Stimulated activated CD4-positive, alpha-beta T cell treated with anti-CD3 and anti-CD28 coated beads, Interleukin-12 subunit alpha, Interleukin-12 subunit beta, amount 100 ng/mL, for 24 hours (primary cell): ENCODE data around the gene NPC1.
A peak's percentile ranks its signal among the peaks of the same experiment; 100 is the strongest.
"Not testable (repeated sequence)": the region's sequence is repeated elsewhere in the genome, so short reads cannot be mapped to it uniquely, and the experiment has no call there.

Source experiments
- DNase-seq, 2 experiments: peaks; one replicate each; pipeline ENCODE4 v3.0.0-alpha.2; 2020; ENCODE audit warnings: low read depth in 2 of 2

NPC1 gene

GRCh38 chr18:23575309-23575651 lies 11.0 kb downstream of the NPC1 start:
- no peak for DNase-seq

- no peak for DNase-seq
These were observed 11.5 kb downstream of the NPC1 start for GRCh38 chr18:23574611-23575308.

- peak in 1 of 2 experiments; percentile 29 for DNase-seq
These were observed 12.5 kb downstream of the NPC1 start for GRCh38 chr18:23573626-23574431.

GRCh38 chr18:23573020-23573419 lies 13.3 kb downstream of the NPC1 start:
- no peak for DNase-seq

- DNase-seq: no peak
These were observed 13.7 kb downstream of the NPC1 start for GRCh38 chr18:23572570-23572969.

- no peak for DNase-seq
These were observed 14.3 kb downstream of the NPC1 start for GRCh38 chr18:23572012-23572411.

- no peak for DNase-seq
These were observed 15.3 kb downstream of the NPC1 start for GRCh38 chr18:23570912-23571504.

GRCh38 chr18:23569299-23570063 lies 16.8 kb downstream of the NPC1 start:
- DNase-seq: no peak

GRCh38 chr18:23568281-23569138 lies 17.8 kb downstream of the NPC1 start:
- DNase-seq: no peak

- no peak for DNase-seq
These were observed 18.6 kb downstream of the NPC1 start for GRCh38 chr18:23567671-23568070.

- DNase-seq: no peak
These were observed 20.3 kb downstream of the NPC1 start for GRCh38 chr18:23565916-23566547.

GRCh38 chr18:23563377-23564043 lies 22.8 kb downstream of the NPC1 start:
- DNase-seq: no peak

GRCh38 chr18:23560186-23560585 lies 26.1 kb downstream of the NPC1 start:
- DNase-seq: no peak

GRCh38 chr18:23557511-23557910 lies 28.8 kb downstream of the NPC1 start:
- DNase-seq: not testable (repeated sequence)

GRCh38 chr18:23556145-23556780 lies 30.0 kb downstream of the NPC1 start:
- no peak for DNase-seq

- no peak for DNase-seq
These were observed 32.4 kb downstream of the NPC1 start for GRCh38 chr18:23553887-23554286.

- no peak for DNase-seq
These were observed 33.8 kb downstream of the NPC1 start for GRCh38 chr18:23552505-23552904.

- DNase-seq: no peak
These were observed 34.3 kb downstream of the NPC1 start for GRCh38 chr18:23551978-23552377.

GRCh38 chr18:23550898-23551297 lies 35.4 kb downstream of the NPC1 start:
- no peak for DNase-seq

GRCh38 chr18:23548719-23549118 lies 37.6 kb downstream of the NPC1 start:
- DNase-seq: no peak
